SKM-1 treated with dmso at 0.1 percent for 144 hours (cell line): ENCODE results near the gene KIF17.

Experiments
- DNase-seq: peaks from one replicate; lab custom pipeline; 2025; ENCODE audit not compliant: unreplicated experiment; lab: John Stamatoyannopoulos, UW

Gene KIF17

DNA sequence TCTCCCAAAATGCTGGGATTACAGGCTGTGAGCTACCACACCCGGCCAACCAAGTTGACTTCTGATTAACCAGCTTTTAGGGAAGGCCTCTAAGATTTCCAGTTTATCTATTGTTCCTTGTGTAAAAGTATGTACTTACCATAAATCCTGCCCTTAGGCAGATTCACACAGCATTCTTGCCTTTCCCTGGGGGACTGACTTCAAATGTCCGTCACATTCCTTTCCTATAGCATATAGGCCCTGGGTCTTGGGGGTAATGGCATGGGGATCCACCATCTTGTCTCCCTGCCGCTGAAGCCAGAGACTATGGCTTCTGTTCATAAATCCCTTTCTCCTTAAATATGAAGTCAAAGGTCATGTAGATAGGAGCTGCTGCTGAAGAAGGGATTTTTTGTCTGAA is 85.4 kb downstream of the KIF17 start:
- no peak for DNase-seq

- DNase-seq: no peak
Measured at GRCh38 chr1:20630729-20631128, 87.1 kb downstream of the KIF17 start.

DNA sequence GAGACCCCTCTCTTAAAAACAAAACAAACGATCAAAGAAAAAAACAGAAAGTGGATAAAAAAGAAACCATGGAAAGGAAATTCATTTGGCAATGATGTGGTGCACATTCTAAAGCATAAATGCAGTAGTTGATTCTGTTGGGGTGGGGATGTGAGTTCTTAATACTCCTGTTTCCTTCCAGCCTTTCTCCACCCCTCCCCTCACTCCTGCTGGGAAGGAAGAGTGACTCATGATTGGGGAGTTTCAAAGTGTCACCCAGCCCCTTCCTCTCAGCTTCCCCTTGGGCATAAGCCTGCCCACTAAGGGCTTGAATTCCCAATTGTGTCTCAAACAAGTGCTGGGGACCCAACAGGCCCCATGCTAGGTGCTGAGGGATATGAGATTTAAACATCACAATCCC is 91.3 kb downstream of the KIF17 start:
- DNase-seq: no peak

GRCh38 chr1:20626098-20626427 is 91.7 kb downstream of the KIF17 start:
- DNase-seq: no peak

GRCh38 chr1:20625176-20626097 is 92.4 kb downstream of the KIF17 start:
- DNase-seq: no peak

DNA sequence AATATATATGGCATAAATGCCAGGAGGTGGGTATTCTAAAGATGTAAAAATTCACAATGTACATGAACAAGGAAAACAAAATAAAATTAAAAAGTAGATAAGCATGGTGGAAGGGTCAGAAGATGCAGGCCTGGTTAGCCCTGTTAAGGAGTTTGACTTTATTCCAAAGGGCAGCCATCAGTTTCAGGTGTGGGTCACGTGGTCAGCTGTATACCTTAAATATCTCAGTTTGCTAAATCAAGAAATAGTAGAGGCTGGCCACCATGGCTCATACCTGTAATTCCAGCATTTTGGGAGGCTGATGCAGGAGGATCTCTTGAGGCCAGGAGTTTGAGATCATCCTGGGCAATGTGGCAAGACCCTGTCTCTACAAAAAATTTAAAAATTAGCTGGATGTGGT is 93.1 kb downstream of the KIF17 start:
- DNase-seq: no peak

GRCh38 chr1:20621012-20621411 is 96.8 kb downstream of the KIF17 start:
- no peak for DNase-seq

DNA sequence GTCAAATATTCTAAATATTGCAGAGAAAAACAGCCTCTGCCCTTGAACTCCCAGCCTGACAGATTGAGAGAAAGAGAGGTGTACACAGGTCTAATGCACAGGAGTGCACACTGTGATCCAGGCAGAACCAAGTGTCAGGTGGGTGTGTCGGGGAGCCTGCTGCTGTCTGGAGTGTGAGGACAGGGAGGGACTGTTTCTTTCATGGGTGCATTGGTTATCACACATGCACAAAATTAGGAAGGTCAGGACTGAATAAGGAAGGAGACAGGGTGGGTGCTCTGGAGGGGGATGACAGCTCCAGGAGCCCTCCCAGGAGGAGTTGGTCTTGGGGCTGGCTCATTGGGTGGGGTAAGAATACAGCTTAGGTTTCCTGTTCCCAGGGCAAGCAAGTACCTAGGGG is 97.8 kb downstream of the KIF17 start:
- no peak for DNase-seq

- no peak for DNase-seq
Measured at GRCh38 chr1:20618550-20618949, 99.3 kb downstream of the KIF17 start.

DNA sequence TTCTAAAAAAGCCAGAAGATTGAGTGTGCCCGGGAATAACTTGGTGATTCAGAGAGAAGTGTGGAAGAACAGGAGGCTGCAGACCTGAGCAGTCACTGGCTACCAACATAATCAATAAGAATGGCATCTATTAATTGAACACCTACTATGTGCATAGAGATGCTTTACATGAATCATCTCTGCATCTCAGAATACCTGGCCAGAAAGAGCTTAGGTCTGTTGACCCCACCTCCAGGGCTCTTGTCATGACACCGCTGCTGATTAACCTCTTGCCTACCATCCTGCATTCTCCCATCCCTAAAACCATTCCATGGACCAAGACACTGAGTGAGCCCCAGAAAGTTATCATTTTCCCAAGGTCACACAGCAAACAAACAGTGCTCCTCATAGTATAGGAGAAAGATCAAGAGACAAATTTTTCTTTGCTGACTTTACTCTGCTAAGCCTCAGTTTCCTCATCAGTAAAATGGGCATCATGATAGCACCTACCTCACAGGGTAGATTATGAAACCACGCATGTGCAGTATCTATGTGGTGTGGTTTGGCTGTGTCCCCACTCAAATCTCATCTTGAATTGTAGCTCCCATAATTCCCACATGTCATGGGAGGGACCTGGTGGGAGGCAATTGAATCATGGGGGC is 100.8 kb downstream of the KIF17 start:
- DNase-seq: no peak

GRCh38 chr1:20615946-20616846 is 101.6 kb downstream of the KIF17 start:
- DNase-seq: no peak

DNA sequence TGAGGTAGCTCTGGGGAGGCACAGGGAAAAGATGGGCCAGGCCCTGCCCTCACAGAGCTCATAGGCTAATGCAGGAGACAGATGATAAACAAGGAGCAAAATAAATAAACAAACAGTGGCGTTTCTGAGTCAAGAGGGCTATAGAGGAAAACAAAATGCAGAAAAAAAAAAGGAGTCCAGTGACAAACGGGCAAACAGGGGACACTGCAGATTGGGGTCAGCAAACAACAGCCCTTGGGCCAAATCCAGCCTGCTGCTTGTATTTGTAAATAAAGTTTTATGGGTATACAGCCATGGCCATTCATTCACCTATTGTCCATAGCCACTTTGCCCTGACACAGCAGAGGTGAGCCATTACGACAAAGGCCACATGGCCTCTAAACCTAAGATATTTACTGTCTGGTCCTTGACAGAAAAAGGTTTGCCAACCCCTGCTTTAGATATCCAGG is 103.7 kb downstream of the KIF17 start:
- DNase-seq: no peak
